ENCODE results near the gene FANCD2OS.
"Not testable (repeated sequence)": the region's sequence is repeated elsewhere in the genome, so short reads cannot be mapped to it uniquely, and the experiment has no call there.

Gene FANCD2OS

GRCh38 chr3:10108091-10108490 is at the start of gene FANCD2OS:
Gene FANCD2OS (minus strand): TSS chr3:10108255. CDS start chr3:10104774, 3,481 bp downstream.
- no peak for DNase-seq

GRCh38 chr3:10157031-10157430 is 49.0 kb upstream of the FANCD2OS start:
- DNase-seq, result no peak

GRCh38 chr3:10155658-10156057 is 47.6 kb upstream of the FANCD2OS start:
- no peak for DNase-seq

GRCh38 chr3:10155123-10155472 is 47.0 kb upstream of the FANCD2OS start:
- no peak for DNase-seq

GRCh38 chr3:10154335-10155122 is 46.5 kb upstream of the FANCD2OS start:
- no peak for DNase-seq

- no peak for DNase-seq
These were observed 42.9 kb upstream of the FANCD2OS start for GRCh38 chr3:10150987-10151386.

GRCh38 chr3:10149226-10149625 is 41.2 kb upstream of the FANCD2OS start:
- no peak for DNase-seq

- DNase-seq, result no peak
These were observed 37.6 kb upstream of the FANCD2OS start for GRCh38 chr3:10145685-10146084.

- no peak for DNase-seq
These were observed 34.9 kb upstream of the FANCD2OS start for GRCh38 chr3:10142707-10143560.

- no peak for DNase-seq
These were observed 33.0 kb upstream of the FANCD2OS start for GRCh38 chr3:10140996-10141546.

GRCh38 chr3:10137178-10137577 is 29.1 kb upstream of the FANCD2OS start:
- DNase-seq, result peak; percentile 17

- no peak for DNase-seq
These were observed 28.5 kb upstream of the FANCD2OS start for GRCh38 chr3:10136426-10137005.

GRCh38 chr3:10135872-10136271 is 27.8 kb upstream of the FANCD2OS start:
- DNase-seq, result not testable (repeated sequence)

GRCh38 chr3:10122724-10123123 is 14.7 kb upstream of the FANCD2OS start:
- DNase-seq, result no peak

GRCh38 chr3:10121064-10121463 is 13.0 kb upstream of the FANCD2OS start:
- DNase-seq, result no peak

GRCh38 chr3:10119376-10119775 is 11.3 kb upstream of the FANCD2OS start:
- no peak for DNase-seq

GRCh38 chr3:10116928-10117327 is 8.9 kb upstream of the FANCD2OS start:
- DNase-seq, result no peak

GRCh38 chr3:10116138-10116460 is 8.0 kb upstream of the FANCD2OS start:
- peak; percentile 26 for DNase-seq

GRCh38 chr3:10115326-10116137 is 7.5 kb upstream of the FANCD2OS start, which contains the start of gene BRK1:
Gene BRK1 (plus strand): TSS chr3:10115675. CDS start chr3:10115702, 27 bp downstream.
- peak; percentile 91 for DNase-seq

GRCh38 chr3:10106919-10107318 is 1.1 kb downstream of the FANCD2OS start:
- DNase-seq, result no peak

- DNase-seq, result no peak
These were observed 9.0 kb downstream of the FANCD2OS start for GRCh38 chr3:10099041-10099440.

- no peak for DNase-seq
These were observed 14.4 kb downstream of the FANCD2OS start for GRCh38 chr3:10093678-10094077.

- not testable (repeated sequence) for DNase-seq
These were observed 16.7 kb downstream of the FANCD2OS start for GRCh38 chr3:10091387-10091786.
